Ishikawa (cell line): ENCODE measurements around the gene AHCYL2.

Source experiments
- CEBPB ChIP-seq: IDR thresholded peaks from 2 replicates; pipeline ENCODE4 v1.6.1; 2012
- CREB1 ChIP-seq: IDR thresholded peaks from 2 replicates; pipeline ENCODE4 v1.6.1; 2012; ENCODE audit warnings: low read depth
- EGR1 ChIP-seq: IDR thresholded peaks from 2 replicates; pipeline ENCODE4 v1.6.1; 2012
- EP300 ChIP-seq: IDR thresholded peaks from 2 replicates; pipeline ENCODE4 v1.6.1; 2012; ENCODE audit warnings: borderline replicate concordance
- FOXM1 ChIP-seq: IDR thresholded peaks from 2 replicates; pipeline ENCODE4 v1.6.1; 2012; ENCODE audit warnings: low read depth, borderline replicate concordance
- NFIC ChIP-seq: IDR thresholded peaks from 2 replicates; pipeline ENCODE4 v1.6.1; 2012
- RAD21 ChIP-seq: IDR thresholded peaks from 2 replicates; pipeline ENCODE4 v1.6.1; 2012; ENCODE audit warnings: low read depth
- TAF1 ChIP-seq: IDR thresholded peaks from 2 replicates; pipeline ENCODE4 v1.6.1; 2012; ENCODE audit warnings: low read depth, mild to moderate bottlenecking
- TCF12 ChIP-seq: IDR thresholded peaks from 2 replicates; pipeline ENCODE4 v1.6.1; 2012; ENCODE audit warnings: low read depth
- TEAD4 ChIP-seq: IDR thresholded peaks from 2 replicates; pipeline ENCODE4 v1.6.1; 2012
- YY1 ChIP-seq: IDR thresholded peaks from 2 replicates; pipeline ENCODE4 v1.6.1; 2012; ENCODE audit warnings: low read depth
- ZBTB7A ChIP-seq: IDR thresholded peaks from 2 replicates; pipeline ENCODE4 v1.6.1; 2012; ENCODE audit warnings: low read depth
- TF ChIP-seq, protein P1 (sequence below): IDR thresholded peaks from 2 replicates; pipeline ENCODE4 v1.6.1; 2012
- TF ChIP-seq, protein P2 (sequence below): IDR thresholded peaks from 2 replicates; pipeline ENCODE4 v1.6.1; 2012; ENCODE audit warnings: low read depth, mild to moderate bottlenecking
- TF ChIP-seq, protein P3 (sequence below): IDR thresholded peaks from 2 replicates; pipeline ENCODE4 v1.6.1; 2012

Gene AHCYL2

DNA sequence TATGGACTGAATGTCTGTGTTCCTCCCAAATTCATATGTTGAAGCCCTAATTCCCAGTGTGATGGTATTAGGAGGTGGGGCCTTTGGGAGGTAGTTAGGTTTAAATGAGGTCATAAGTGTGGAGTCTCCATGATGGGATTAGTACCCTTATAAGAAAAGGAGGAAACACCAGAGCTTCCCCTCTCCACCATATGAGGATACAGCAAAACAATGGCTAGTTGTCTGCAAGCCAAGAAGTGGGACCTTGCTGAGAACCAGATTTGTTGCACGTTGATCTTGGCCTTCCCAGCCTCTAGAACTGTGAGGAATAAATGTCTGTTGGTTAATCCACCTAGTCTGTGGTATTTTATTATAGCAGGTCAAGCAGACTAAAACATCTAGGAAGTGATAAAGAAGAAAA lies 102.2 kb downstream of the AHCYL2 start:
- TF ChIP-seq TEAD4 (no peak), EP300 (no peak), EGR1 (no peak), NFIC (no peak), TAF1 (no peak), FOXM1 (no peak), TCF12 (no peak), CEBPB (no peak), CREB1 (no peak), YY1 (no peak), RAD21 (no peak), ZBTB7A (no peak)
- TF ChIP-seq, protein P1, sequence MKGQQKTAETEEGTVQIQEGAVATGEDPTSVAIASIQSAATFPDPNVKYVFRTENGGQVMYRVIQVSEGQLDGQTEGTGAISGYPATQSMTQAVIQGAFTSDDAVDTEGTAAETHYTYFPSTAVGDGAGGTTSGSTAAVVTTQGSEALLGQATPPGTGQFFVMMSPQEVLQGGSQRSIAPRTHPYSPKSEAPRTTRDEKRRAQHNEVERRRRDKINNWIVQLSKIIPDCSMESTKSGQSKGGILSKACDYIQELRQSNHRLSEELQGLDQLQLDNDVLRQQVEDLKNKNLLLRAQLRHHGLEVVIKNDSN: no peak
- TF ChIP-seq, protein P2, sequence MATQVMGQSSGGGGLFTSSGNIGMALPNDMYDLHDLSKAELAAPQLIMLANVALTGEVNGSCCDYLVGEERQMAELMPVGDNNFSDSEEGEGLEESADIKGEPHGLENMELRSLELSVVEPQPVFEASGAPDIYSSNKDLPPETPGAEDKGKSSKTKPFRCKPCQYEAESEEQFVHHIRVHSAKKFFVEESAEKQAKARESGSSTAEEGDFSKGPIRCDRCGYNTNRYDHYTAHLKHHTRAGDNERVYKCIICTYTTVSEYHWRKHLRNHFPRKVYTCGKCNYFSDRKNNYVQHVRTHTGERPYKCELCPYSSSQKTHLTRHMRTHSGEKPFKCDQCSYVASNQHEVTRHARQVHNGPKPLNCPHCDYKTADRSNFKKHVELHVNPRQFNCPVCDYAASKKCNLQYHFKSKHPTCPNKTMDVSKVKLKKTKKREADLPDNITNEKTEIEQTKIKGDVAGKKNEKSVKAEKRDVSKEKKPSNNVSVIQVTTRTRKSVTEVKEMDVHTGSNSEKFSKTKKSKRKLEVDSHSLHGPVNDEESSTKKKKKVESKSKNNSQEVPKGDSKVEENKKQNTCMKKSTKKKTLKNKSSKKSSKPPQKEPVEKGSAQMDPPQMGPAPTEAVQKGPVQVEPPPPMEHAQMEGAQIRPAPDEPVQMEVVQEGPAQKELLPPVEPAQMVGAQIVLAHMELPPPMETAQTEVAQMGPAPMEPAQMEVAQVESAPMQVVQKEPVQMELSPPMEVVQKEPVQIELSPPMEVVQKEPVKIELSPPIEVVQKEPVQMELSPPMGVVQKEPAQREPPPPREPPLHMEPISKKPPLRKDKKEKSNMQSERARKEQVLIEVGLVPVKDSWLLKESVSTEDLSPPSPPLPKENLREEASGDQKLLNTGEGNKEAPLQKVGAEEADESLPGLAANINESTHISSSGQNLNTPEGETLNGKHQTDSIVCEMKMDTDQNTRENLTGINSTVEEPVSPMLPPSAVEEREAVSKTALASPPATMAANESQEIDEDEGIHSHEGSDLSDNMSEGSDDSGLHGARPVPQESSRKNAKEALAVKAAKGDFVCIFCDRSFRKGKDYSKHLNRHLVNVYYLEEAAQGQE: no peak
- TF ChIP-seq, protein P3, sequence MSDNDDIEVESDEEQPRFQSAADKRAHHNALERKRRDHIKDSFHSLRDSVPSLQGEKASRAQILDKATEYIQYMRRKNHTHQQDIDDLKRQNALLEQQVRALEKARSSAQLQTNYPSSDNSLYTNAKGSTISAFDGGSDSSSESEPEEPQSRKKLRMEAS: no peak

DNA sequence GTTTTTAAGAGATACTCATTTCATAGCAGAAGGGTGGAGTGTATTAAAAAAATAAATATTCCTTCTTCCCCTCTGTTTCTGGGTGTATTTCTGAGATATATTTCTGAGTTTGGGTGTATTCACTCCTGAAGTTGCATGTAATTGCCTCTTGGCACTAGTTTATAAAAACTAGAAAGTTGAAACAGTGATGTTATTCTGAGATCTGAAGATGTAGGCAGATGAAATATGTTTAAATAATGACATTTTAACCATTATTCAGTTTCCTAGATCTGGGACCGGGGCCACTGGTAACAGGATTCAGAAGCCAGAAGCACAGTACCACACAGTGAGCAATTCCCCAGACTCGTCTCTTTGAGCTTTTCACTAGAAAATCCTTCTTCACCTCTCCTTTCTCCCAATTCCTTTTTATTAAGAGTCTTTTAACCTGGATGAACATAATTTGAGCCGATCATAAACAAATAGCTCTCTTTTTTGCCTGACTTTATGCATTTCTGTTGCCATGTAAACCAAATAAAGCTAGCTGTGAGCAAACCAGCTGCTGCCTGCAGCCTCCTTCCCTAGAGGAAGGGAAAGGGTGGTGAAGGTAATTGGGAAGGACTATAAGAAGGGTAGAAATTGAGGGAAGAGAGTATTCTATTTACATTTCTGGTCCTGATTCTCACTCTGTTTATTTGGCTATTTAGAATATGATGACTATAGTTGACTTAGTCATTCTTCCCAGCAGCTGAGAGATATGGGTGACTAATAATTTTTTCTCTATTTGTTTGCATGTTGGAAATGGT lies 107.6 kb downstream of the AHCYL2 start:
- TF ChIP-seq, protein P1: no peak
- TF ChIP-seq CREB1: no peak
- TF ChIP-seq YY1: no peak
- no peak for TF ChIP-seq TCF12
- TF ChIP-seq, protein P2: no peak

DNA sequence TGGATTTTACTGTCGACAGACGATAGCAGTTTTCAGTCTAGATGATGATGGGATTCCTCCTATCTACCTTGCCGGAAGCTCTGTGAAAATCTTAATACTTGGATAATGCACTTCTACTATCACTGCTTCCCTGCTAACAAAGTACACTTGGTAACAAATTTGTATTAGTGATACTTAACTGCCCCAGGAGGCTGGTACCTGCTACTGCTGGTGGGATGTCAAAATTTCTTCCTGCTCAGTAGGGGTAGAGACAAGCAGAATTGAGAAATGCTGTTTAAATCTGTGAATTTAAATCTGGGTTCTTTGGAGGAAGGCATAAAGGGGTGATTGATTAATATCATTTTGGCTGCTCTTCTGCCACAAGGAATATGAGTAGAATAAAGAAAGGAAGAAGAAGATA lies 109.6 kb downstream of the AHCYL2 start:
- TF ChIP-seq RAD21 (peak; percentile 13; the same call in 1 of the 2 replicates), TAF1 (no peak), CREB1 (no peak)
- TF ChIP-seq, protein P1: no peak

DNA sequence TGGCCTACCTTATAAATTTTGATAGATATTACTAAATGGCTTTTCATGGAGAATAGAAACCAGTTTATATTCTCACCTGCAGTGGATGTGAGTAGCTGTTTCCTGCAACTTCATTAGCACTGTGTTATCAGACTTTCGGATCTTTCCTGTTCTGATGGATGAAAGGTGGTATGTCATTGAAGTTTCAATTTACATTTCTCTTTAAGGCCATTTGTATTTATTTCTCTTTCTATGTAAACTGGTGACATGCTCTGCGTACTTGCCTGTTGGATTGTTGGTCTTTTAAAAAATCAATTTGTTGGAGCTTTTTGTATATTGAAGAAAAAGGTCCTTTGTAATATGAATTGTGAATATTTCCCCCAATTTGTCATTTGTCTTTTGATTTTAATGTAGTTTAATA lies 113.6 kb downstream of the AHCYL2 start:
- TF ChIP-seq TCF12 (no peak), FOXM1 (no peak), TEAD4 (no peak), EP300 (no peak), CEBPB (no peak), CREB1 (no peak), YY1 (no peak), EGR1 (no peak)
- TF ChIP-seq, protein P2: no peak
- TF ChIP-seq, protein P1: no peak
